ENCODE results near the gene C13orf42. TPM values are rescaled to one million over a fixed set of nuclear protein-coding genes. Genes with fewer than 3 reads are reported as not detected.
"Not testable (repeated sequence)": the region's sequence is repeated elsewhere in the genome, so short reads cannot be mapped to it uniquely, and the experiment has no call there.

Gene C13orf42
- total RNA-seq, 1 donor from 2014 or later = not detected

DNA sequence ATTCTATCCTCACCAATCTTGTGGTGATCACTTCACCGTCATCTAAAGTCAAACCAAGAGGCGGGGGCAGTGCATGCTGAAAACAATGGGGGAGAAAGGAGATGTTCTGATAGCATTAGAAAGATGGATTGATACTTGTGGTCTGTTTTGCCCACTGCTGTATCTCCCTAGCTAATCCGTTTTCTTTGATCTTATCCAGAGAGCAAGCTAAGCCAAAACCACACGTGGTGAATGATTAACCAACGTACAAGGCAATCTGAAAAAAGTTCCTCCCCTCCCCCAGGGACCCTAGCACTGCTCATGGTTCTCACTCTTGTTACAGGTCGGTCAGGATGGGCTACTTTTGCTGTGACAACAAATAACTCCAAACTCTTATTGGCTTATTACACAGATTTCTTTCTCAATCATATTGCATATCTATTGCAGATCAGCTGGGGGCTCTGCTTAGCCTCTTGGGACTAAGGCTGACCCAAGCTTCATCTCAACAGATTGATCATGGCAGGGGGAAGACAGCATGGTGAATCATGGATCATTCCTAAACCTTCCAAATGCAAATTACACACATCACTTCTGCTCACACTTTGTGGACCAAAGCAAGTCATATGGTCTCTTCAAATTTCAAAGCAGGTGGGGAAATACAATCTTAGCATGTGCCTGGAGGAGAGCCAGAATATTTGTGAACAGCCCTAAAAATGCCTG lies 11.9 kb upstream of the C13orf42 start:
- no peak for DNase-seq
- TF ChIP-seq, protein P1, sequence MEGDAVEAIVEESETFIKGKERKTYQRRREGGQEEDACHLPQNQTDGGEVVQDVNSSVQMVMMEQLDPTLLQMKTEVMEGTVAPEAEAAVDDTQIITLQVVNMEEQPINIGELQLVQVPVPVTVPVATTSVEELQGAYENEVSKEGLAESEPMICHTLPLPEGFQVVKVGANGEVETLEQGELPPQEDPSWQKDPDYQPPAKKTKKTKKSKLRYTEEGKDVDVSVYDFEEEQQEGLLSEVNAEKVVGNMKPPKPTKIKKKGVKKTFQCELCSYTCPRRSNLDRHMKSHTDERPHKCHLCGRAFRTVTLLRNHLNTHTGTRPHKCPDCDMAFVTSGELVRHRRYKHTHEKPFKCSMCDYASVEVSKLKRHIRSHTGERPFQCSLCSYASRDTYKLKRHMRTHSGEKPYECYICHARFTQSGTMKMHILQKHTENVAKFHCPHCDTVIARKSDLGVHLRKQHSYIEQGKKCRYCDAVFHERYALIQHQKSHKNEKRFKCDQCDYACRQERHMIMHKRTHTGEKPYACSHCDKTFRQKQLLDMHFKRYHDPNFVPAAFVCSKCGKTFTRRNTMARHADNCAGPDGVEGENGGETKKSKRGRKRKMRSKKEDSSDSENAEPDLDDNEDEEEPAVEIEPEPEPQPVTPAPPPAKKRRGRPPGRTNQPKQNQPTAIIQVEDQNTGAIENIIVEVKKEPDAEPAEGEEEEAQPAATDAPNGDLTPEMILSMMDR (IDR thresholded peaks at IDR 0.05; ENCODE audit: borderline replicate concordance) = no peak
- no peaks in the 10 kb centered on the region for H3K4me1 ChIP-seq
- H3K9me3 ChIP-seq (replicated peaks) = peaks cover 4% of the 10 kb centered on the region
- peaks cover 40% of the 10 kb centered on the region for H3K27me3 ChIP-seq (ENCODE audit: low read depth)
- intact Hi-C loops (cut with micrococcal nuclease) = no loop called here
- no peaks in the 10 kb centered on the region for H3K36me3 ChIP-seq
- H3K4me3 ChIP-seq = no peak overlapping the region
- no peak overlapping the region for H3K27ac ChIP-seq (replicated peaks)

DNA sequence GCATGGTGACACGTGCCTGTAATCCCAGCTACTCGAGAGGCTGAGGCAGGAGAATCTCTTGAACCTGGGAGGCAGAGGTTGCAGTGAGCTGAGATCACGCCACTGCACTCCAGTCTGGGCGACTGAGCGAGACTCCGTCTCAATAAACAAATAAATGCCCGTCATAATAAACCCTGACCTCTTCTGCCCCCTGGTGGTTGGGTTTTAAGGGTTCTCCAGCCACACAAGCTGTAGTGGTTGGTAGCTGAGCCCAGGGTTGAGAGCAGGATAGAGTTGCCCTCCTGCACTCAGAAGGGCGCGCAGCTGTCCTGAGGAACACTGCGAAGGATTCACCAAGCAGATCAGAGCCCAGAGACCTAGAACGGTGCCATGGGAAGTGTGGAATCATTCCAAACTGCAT lies 9.8 kb upstream of the C13orf42 start:
- TF ChIP-seq, protein P1 (IDR thresholded peaks at IDR 0.05; ENCODE audit: borderline replicate concordance) = peak; percentile 27
- H3K4me3 ChIP-seq; H3K4me1 ChIP-seq; DNase-seq; H3K36me3 ChIP-seq; H3K27ac ChIP-seq (replicated peaks); intact Hi-C loops (cut with micrococcal nuclease): not testable (repeated sequence)
- Histone ChIP-seq H3K27me3 (ENCODE audit: low read depth) (peaks cover 40% of the 10 kb centered on the region), H3K9me3 (replicated peaks) (peaks cover 18% of the 10 kb centered on the region)

DNA sequence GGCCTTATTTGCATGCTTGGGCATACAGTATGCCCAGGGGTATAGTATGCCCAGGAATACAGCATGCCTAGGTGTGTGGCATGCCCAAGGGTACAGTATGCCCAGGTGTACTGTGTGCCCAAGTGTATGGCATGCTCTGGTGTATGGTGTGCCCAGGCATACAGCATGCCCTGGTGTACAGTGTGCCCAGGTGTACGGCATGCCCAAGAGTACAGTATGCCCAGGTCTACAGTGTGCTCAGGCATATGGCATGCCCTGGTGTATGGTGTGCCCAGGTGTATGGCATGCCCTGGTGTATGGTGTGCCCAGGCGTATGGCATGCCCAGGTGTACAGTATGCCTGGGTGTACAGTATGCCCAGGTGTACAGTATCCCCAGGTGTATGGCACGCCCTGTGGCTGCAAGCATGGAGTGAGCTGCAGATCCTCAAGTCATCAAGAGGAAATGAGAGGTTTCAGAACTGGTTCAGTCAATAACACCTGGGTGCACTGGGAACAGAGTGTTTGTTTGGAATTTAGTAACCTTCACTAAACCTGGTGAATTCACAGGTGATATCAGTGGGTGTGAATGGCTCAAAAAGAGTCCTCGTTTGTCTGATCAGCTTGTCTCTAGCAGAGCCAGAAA lies 7.8 kb upstream of the C13orf42 start:
- peaks cover 46% of the 10 kb centered on the region for H3K27me3 ChIP-seq (ENCODE audit: low read depth)
- intact Hi-C loops (cut with micrococcal nuclease) = no loop called here
- H3K36me3 ChIP-seq = no peaks in the 10 kb centered on the region
- peaks cover 18% of the 10 kb centered on the region for H3K9me3 ChIP-seq (replicated peaks)
- no peak overlapping the region for H3K27ac ChIP-seq (replicated peaks)
- TF ChIP-seq, protein P1 (IDR thresholded peaks at IDR 0.05; ENCODE audit: borderline replicate concordance) = no peak
- no peak overlapping the region for H3K4me3 ChIP-seq
- DNase-seq = no peak
- H3K4me1 ChIP-seq = no peaks in the 10 kb centered on the region

DNA sequence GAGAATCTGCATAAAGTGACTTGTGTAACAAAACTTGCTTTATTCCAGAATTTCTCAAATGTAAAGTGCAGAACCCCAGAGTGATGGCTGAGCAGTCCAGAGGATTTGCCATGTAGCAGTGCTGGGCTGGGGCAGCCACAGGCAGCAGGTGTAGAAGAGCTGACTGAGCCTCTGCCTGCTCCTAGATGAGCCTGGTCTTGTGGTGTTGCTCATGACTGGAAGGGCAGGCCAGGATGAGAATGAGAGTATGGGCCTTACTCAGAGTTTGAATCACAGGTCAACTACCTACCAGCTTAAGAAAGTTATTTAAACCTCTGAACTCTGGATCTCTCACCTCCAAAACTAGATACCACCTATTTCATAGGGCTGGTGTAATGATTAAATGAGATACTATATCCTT lies 2.9 kb upstream of the C13orf42 start:
- H3K36me3 ChIP-seq = no peaks in the 10 kb centered on the region
- TF ChIP-seq, protein P1 (IDR thresholded peaks at IDR 0.05; ENCODE audit: borderline replicate concordance) = no peak
- no peak for DNase-seq
- peaks cover 18% of the 10 kb centered on the region for H3K9me3 ChIP-seq (replicated peaks)
- no peak overlapping the region for H3K4me3 ChIP-seq
- H3K27me3 ChIP-seq (ENCODE audit: low read depth) = peaks cover 51% of the 10 kb centered on the region
- no peak overlapping the region for H3K27ac ChIP-seq (replicated peaks)
- intact Hi-C loops (cut with micrococcal nuclease) = no loop called here
- no peaks in the 10 kb centered on the region for H3K4me1 ChIP-seq

DNA sequence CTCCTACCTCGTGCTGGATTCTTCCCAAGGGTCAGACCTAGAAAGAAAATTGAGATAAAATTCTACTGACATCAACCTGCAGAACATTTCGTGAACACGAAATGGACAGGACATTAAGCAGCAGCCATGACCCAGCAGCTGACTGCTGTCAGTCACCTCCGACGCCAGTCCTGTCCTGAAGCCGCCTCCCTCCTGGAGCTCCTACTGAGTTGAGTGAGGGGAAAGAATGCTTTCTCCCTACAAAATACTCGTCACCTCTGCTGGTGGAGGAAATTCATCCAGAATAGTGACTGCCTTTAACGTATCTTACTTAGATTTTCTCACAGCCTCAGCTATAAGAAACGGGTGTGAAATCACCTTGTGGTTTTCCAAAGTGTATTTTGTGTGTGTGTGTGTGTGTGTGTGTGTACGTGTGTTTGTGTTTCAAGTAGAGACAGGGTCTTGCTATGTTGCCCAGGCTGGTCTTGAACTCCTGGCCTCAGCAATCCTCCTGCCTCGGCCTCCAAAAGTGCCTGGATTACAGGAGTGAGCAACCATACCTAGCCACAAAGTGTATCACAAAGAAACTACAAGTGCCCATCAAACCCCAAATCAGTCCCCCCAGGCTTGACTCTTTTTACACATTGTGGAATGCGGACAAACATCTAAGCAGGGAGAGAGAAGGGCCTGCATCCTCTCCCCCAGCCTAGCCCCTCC lies 2.3 kb upstream of the C13orf42 start:
- H3K9me3 ChIP-seq (replicated peaks) = peaks cover 17% of the 10 kb centered on the region
- intact Hi-C loops (cut with micrococcal nuclease) = no loop called here
- no peaks in the 10 kb centered on the region for H3K4me1 ChIP-seq
- peaks cover 51% of the 10 kb centered on the region for H3K27me3 ChIP-seq (ENCODE audit: low read depth)
- H3K27ac ChIP-seq (replicated peaks) = no peak overlapping the region
- H3K36me3 ChIP-seq = no peaks in the 10 kb centered on the region
- TF ChIP-seq, protein P1 (IDR thresholded peaks at IDR 0.05; ENCODE audit: borderline replicate concordance) = no peak
- no peak for DNase-seq
- H3K4me3 ChIP-seq = no peak overlapping the region
